ENCODE data around the gene PSMD12.

Gene PSMD12

GRCh38 chr17:67403065-67403464 is 36.7 kb upstream of the PSMD12 start:
- Histone ChIP-seq H3K36me3 (ENCODE audit: control insufficient read depth in 1 of 2, insufficient read depth in 2 of 2, low read length in 2 of 2) (no peaks in the 10 kb centered on the region), H3K27me3 (ENCODE audit: control insufficient read depth in 1 of 2, insufficient read depth in 2 of 2, low read length in 2 of 2) (no peaks in the 10 kb centered on the region), H3K27ac (ENCODE audit: low read depth, low read length) (no peak overlapping the region), H3K9ac (ENCODE audit: low read depth in 1 of 2, low read length in 2 of 2) (no peak overlapping the region), H3K4me3 (ENCODE audit: low read depth in 1 of 2, low read length in 2 of 2) (no peak overlapping the region), H3K4me1 (ENCODE audit: control insufficient read depth in 1 of 2, insufficient read depth in 2 of 2, low read length in 2 of 2) (peaks cover 7 to 8% of the 10 kb centered on the region in 2 donors), H3K9me3 (ENCODE audit: control insufficient read depth in 1 of 2, low read length in 2 of 2) (no peaks in the 10 kb centered on the region)

- H3K9ac ChIP-seq (ENCODE audit: low read depth in 1 of 2, low read length in 2 of 2): no peak overlapping the region
These were observed 35.5 kb upstream of the PSMD12 start for GRCh38 chr17:67401598-67402504.

GRCh38 chr17:67401106-67401505 is 34.7 kb upstream of the PSMD12 start:
- Histone ChIP-seq H3K36me3 (ENCODE audit: control insufficient read depth in 1 of 2, insufficient read depth in 2 of 2, low read length in 2 of 2) (no peaks in the 10 kb centered on the region), H3K4me1 (ENCODE audit: control insufficient read depth in 1 of 2, insufficient read depth in 2 of 2, low read length in 2 of 2) (peaks cover 7 to 8% of the 10 kb centered on the region in 2 donors), H3K9ac (ENCODE audit: low read depth in 1 of 2, low read length in 2 of 2) (no peak overlapping the region), H3K4me3 (ENCODE audit: low read depth in 1 of 2, low read length in 2 of 2) (no peak overlapping the region), H3K9me3 (ENCODE audit: control insufficient read depth in 1 of 2, low read length in 2 of 2) (no peaks in the 10 kb centered on the region), H3K27ac (ENCODE audit: low read depth, low read length) (no peak overlapping the region), H3K27me3 (ENCODE audit: control insufficient read depth in 1 of 2, insufficient read depth in 2 of 2, low read length in 2 of 2) (no peaks in the 10 kb centered on the region)

More at GRCh38 chr17:67401598-67402504, 35.5 kb upstream of the PSMD12 start:
- no peaks in the 10 kb centered on the region for H3K27me3 ChIP-seq (ENCODE audit: control insufficient read depth in 1 of 2, insufficient read depth in 2 of 2, low read length in 2 of 2)
- no peaks in the 10 kb centered on the region for H3K9me3 ChIP-seq (ENCODE audit: control insufficient read depth in 1 of 2, low read length in 2 of 2)
- no peak overlapping the region for H3K4me3 ChIP-seq (ENCODE audit: low read depth in 1 of 2, low read length in 2 of 2)
- H3K27ac ChIP-seq (ENCODE audit: low read depth, low read length): no peak overlapping the region
- peaks cover 7 to 8% of the 10 kb centered on the region in 2 donors for H3K4me1 ChIP-seq (ENCODE audit: control insufficient read depth in 1 of 2, insufficient read depth in 2 of 2, low read length in 2 of 2)
- H3K36me3 ChIP-seq (ENCODE audit: control insufficient read depth in 1 of 2, insufficient read depth in 2 of 2, low read length in 2 of 2): no peaks in the 10 kb centered on the region

- Histone ChIP-seq H3K9ac (ENCODE audit: low read depth in 1 of 2, low read length in 2 of 2) (no peak overlapping the region), H3K4me1 (ENCODE audit: control insufficient read depth in 1 of 2, insufficient read depth in 2 of 2, low read length in 2 of 2) (peaks cover 7 to 8% of the 10 kb centered on the region in 2 donors), H3K4me3 (ENCODE audit: low read depth in 1 of 2, low read length in 2 of 2) (no peak overlapping the region), H3K9me3 (ENCODE audit: control insufficient read depth in 1 of 2, low read length in 2 of 2) (no peaks in the 10 kb centered on the region), H3K27me3 (ENCODE audit: control insufficient read depth in 1 of 2, insufficient read depth in 2 of 2, low read length in 2 of 2) (no peaks in the 10 kb centered on the region), H3K27ac (ENCODE audit: low read depth, low read length) (no peak overlapping the region), H3K36me3 (ENCODE audit: control insufficient read depth in 1 of 2, insufficient read depth in 2 of 2, low read length in 2 of 2) (no peaks in the 10 kb centered on the region)
These were observed 33.8 kb upstream of the PSMD12 start for GRCh38 chr17:67400193-67400592.

GRCh38 chr17:67399676-67400075 is 33.3 kb upstream of the PSMD12 start:
- Histone ChIP-seq H3K9ac (ENCODE audit: low read depth in 1 of 2, low read length in 2 of 2) (no peak overlapping the region), H3K36me3 (ENCODE audit: control insufficient read depth in 1 of 2, insufficient read depth in 2 of 2, low read length in 2 of 2) (no peaks in the 10 kb centered on the region), H3K4me3 (ENCODE audit: low read depth in 1 of 2, low read length in 2 of 2) (no peak overlapping the region), H3K9me3 (ENCODE audit: control insufficient read depth in 1 of 2, low read length in 2 of 2) (no peaks in the 10 kb centered on the region), H3K27ac (ENCODE audit: low read depth, low read length) (no peak overlapping the region), H3K27me3 (ENCODE audit: control insufficient read depth in 1 of 2, insufficient read depth in 2 of 2, low read length in 2 of 2) (no peaks in the 10 kb centered on the region), H3K4me1 (ENCODE audit: control insufficient read depth in 1 of 2, insufficient read depth in 2 of 2, low read length in 2 of 2) (peaks cover 7 to 8% of the 10 kb centered on the region in 2 donors)

GRCh38 chr17:67393809-67394397 is 27.5 kb upstream of the PSMD12 start:
- no peaks in the 10 kb centered on the region for H3K27me3 ChIP-seq (ENCODE audit: control insufficient read depth in 1 of 2, insufficient read depth in 2 of 2, low read length in 2 of 2)
- no peak overlapping the region for H3K9ac ChIP-seq (ENCODE audit: low read depth in 1 of 2, low read length in 2 of 2)
- no peaks in the 10 kb centered on the region for H3K36me3 ChIP-seq (ENCODE audit: control insufficient read depth in 1 of 2, insufficient read depth in 2 of 2, low read length in 2 of 2)
- H3K27ac ChIP-seq (ENCODE audit: low read depth, low read length): no peak overlapping the region
- no peak overlapping the region for H3K4me3 ChIP-seq (ENCODE audit: low read depth in 1 of 2, low read length in 2 of 2)
- H3K9me3 ChIP-seq (ENCODE audit: control insufficient read depth in 1 of 2, low read length in 2 of 2): no peaks in the 10 kb centered on the region
- H3K4me1 ChIP-seq (ENCODE audit: control insufficient read depth in 1 of 2, insufficient read depth in 2 of 2, low read length in 2 of 2): peaks cover 0 to 4% of the 10 kb centered on the region in 2 donors

- no peak overlapping the region for H3K9ac ChIP-seq (ENCODE audit: low read depth in 1 of 2, low read length in 2 of 2)
- no peak overlapping the region for H3K27ac ChIP-seq (ENCODE audit: low read depth, low read length)
- H3K9me3 ChIP-seq (ENCODE audit: control insufficient read depth in 1 of 2, low read length in 2 of 2): no peaks in the 10 kb centered on the region
- no peaks in the 10 kb centered on the region for H3K27me3 ChIP-seq (ENCODE audit: control insufficient read depth in 1 of 2, insufficient read depth in 2 of 2, low read length in 2 of 2)
- H3K4me1 ChIP-seq (ENCODE audit: control insufficient read depth in 1 of 2, insufficient read depth in 2 of 2, low read length in 2 of 2): peaks cover under 1 to 4% of the 10 kb centered on the region in 2 donors
- H3K36me3 ChIP-seq (ENCODE audit: control insufficient read depth in 1 of 2, insufficient read depth in 2 of 2, low read length in 2 of 2): no peaks in the 10 kb centered on the region
- H3K4me3 ChIP-seq (ENCODE audit: low read depth in 1 of 2, low read length in 2 of 2): no peak overlapping the region
These were observed 25.7 kb upstream of the PSMD12 start for GRCh38 chr17:67392111-67392510.

GRCh38 chr17:67390646-67391361 is 24.4 kb upstream of the PSMD12 start:
- Histone ChIP-seq H3K27me3 (ENCODE audit: control insufficient read depth in 1 of 2, insufficient read depth in 2 of 2, low read length in 2 of 2) (no peaks in the 10 kb centered on the region), H3K4me1 (ENCODE audit: control insufficient read depth in 1 of 2, insufficient read depth in 2 of 2, low read length in 2 of 2) (peaks cover 2 to 4% of the 10 kb centered on the region in 2 donors), H3K27ac (ENCODE audit: low read depth, low read length) (no peak overlapping the region), H3K9ac (ENCODE audit: low read depth in 1 of 2, low read length in 2 of 2) (peak overlapping the region in 1 of 2 donors; percentile 22), H3K9me3 (ENCODE audit: control insufficient read depth in 1 of 2, low read length in 2 of 2) (no peaks in the 10 kb centered on the region), H3K36me3 (ENCODE audit: control insufficient read depth in 1 of 2, insufficient read depth in 2 of 2, low read length in 2 of 2) (no peaks in the 10 kb centered on the region), H3K4me3 (ENCODE audit: low read depth in 1 of 2, low read length in 2 of 2) (peak overlapping the region in 1 of 2 donors; percentile 32)

- H3K4me1 ChIP-seq (ENCODE audit: control insufficient read depth in 1 of 2, insufficient read depth in 2 of 2, low read length in 2 of 2): peaks cover 2 to 4% of the 10 kb centered on the region in 2 donors
- no peak overlapping the region for H3K27ac ChIP-seq (ENCODE audit: low read depth, low read length)
- no peaks in the 10 kb centered on the region for H3K36me3 ChIP-seq (ENCODE audit: control insufficient read depth in 1 of 2, insufficient read depth in 2 of 2, low read length in 2 of 2)
- H3K27me3 ChIP-seq (ENCODE audit: control insufficient read depth in 1 of 2, insufficient read depth in 2 of 2, low read length in 2 of 2): no peaks in the 10 kb centered on the region
- no peak overlapping the region for H3K4me3 ChIP-seq (ENCODE audit: low read depth in 1 of 2, low read length in 2 of 2)
- no peak overlapping the region for H3K9ac ChIP-seq (ENCODE audit: low read depth in 1 of 2, low read length in 2 of 2)
- H3K9me3 ChIP-seq (ENCODE audit: control insufficient read depth in 1 of 2, low read length in 2 of 2): no peaks in the 10 kb centered on the region
These were observed 23.7 kb upstream of the PSMD12 start for GRCh38 chr17:67390006-67390645.
